ENCODE measurements around the gene PSMD13. TPM values are rescaled to one million over a fixed set of nuclear protein-coding genes. Genes with fewer than 3 reads are reported as not detected.

Gene PSMD13
- total RNA-seq, 1 donor from 2014 or later: 89.9 TPM

DNA sequence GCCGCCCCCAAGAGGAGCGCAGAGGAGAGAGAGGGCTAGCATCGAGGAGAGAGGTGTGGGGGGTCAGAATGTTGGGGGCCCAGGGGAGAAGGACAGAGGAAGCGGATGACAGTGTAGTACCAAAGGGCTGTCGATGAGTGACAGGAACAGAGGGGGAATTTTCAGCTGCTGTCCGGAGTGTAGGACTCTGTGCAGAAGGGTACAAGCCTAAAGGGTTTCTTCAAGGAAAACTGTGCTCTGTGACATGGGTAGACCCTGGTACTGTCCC lies 36.1 kb downstream of the PSMD13 start:
- ATAC-seq (no peak), DNase-seq (no peak)
- Histone ChIP-seq H3K36me3 (no peaks in the 10 kb centered on the region), H3K4me1 (peaks cover 7% of the 10 kb centered on the region), H3K9me3 (no peaks in the 10 kb centered on the region), H3K27me3 (peaks cover 2% of the 10 kb centered on the region), H3K4me3 (no peak overlapping the region), H3K27ac (no peak overlapping the region)
- no peak for TF ChIP-seq CTCF (IDR thresholded peaks at IDR 0.05)
- intact Hi-C loops (cut with DNase I): no loop called here

GRCh38 chr11:276219-276618 lies 39.4 kb downstream of the PSMD13 start:
- no peak for ATAC-seq
- no peak for DNase-seq
- Histone ChIP-seq H3K4me3 (no peak overlapping the region), H3K9me3 (no peaks in the 10 kb centered on the region), H3K4me1 (peaks cover 25% of the 10 kb centered on the region), H3K27ac (no peak overlapping the region), H3K27me3 (peaks cover 34% of the 10 kb centered on the region), H3K36me3 (no peaks in the 10 kb centered on the region)
- intact Hi-C loops (cut with DNase I): no loop called here
- TF ChIP-seq CTCF (IDR thresholded peaks at IDR 0.05): no peak

GRCh38 chr11:278001-278951 lies 41.5 kb downstream of the PSMD13 start, which contains the start of gene NLRP6:
Gene NLRP6, plus strand, starts transcription at chr11:278407. Its CDS starts 163 bp downstream, at chr11:278570.
- H3K4me3 ChIP-seq: peak within 1 kb of the TSS; percentile 35
- H3K4me1 ChIP-seq: peaks cover 30% of the 10 kb centered on the region
- no peak for TF ChIP-seq CTCF (IDR thresholded peaks at IDR 0.05)
- DNase-seq: peak; percentile 64
- peaks cover 55% of the 10 kb centered on the region for H3K27me3 ChIP-seq
- H3K36me3 ChIP-seq: no peaks in the 10 kb centered on the region
- ATAC-seq: no peak
- H3K9me3 ChIP-seq: no peaks in the 10 kb centered on the region
- intact Hi-C loops (cut with DNase I): no loop called here
- no peak within 1 kb of the TSS for H3K27ac ChIP-seq

- Histone ChIP-seq H3K9me3 (no peaks in the 10 kb centered on the region), H3K4me1 (peaks cover 30% of the 10 kb centered on the region), H3K27ac (no peak overlapping the region), H3K27me3 (peaks cover 65% of the 10 kb centered on the region), H3K36me3 (no peaks in the 10 kb centered on the region), H3K4me3 (peak overlapping the region; percentile 35)
- TF ChIP-seq CTCF (IDR thresholded peaks at IDR 0.05): no peak
- peak; percentile 69 for DNase-seq
- peak; percentile 26 for ATAC-seq
- intact Hi-C loops (cut with DNase I): no loop called here
Measured at GRCh38 chr11:279040-279965, 42.5 kb downstream of the PSMD13 start.

DNA sequence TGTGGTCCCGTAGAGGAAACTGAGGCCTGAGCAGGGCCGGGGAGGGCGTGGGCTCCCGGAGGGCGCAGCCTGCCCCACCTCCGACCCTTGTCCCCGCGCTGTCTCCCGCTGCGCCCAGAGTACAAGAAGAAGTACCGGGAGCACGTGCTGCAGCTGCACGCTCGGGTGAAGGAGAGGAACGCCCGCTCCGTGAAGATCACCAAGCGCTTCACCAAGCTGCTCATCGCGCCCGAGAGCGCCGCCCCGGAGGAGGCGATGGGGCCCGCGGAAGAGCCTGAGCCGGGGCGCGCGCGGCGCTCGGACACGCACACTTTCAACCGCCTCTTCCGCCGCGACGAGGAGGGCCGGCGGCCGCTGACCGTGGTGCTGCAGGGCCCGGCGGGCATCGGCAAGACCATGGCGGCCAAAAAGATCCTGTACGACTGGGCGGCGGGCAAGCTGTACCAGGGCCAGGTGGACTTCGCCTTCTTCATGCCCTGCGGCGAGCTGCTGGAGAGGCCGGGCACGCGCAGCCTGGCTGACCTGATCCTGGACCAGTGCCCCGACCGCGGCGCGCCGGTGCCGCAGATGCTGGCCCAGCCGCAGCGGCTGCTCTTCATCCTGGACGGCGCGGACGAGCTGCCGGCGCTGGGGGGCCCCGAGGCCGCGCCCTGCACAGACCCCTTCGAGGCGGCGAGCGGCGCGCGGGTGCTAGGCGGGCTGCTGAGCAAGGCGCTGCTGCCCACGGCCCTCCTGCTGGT lies 43.4 kb downstream of the PSMD13 start:
- ATAC-seq: peak; percentile 33

More for the DNA sequence above, 43.4 kb downstream of the PSMD13 start:
- Histone ChIP-seq H3K36me3 (no peaks in the 10 kb centered on the region), H3K4me1 (peaks cover 30% of the 10 kb centered on the region), H3K9me3 (no peaks in the 10 kb centered on the region), H3K27ac (no peak overlapping the region), H3K27me3 (peaks cover 72% of the 10 kb centered on the region), H3K4me3 (peak overlapping the region; percentile 35)
- DNase-seq: peak; percentile 67
- TF ChIP-seq CTCF (IDR thresholded peaks at IDR 0.05): no peak
- intact Hi-C loops (cut with DNase I): no loop called here
